Tibial nerve (tissue), 4 donors: ENCODE data around the gene SPAAR. TPM values are rescaled to one million over a fixed set of nuclear protein-coding genes. Genes with fewer than 3 reads are reported as not detected.

Source experiments
- DNase-seq, 2 donors: peaks; one replicate each; pipeline ENCODE4 v3.0.0-alpha.2; 2019; ENCODE audit warnings: low spot score in 2 of 2
- H3K27ac ChIP-seq, 4 donors: fragments of 200-600 bp; sonication (generic) in 3 of 4; one replicate each; pipeline ENCODE4 v1.5.1; 2017 to 2019; ENCODE audit warnings: mild to moderate bottlenecking in 1 of 4
- H3K27me3 ChIP-seq, 2 donors: fragments of 200-600 bp; sonication (generic) in 1 of 2; one replicate each; pipeline versions ENCODE4 v1.5.1 to v1.6.0; 2017 to 2019
- H3K36me3 ChIP-seq, 3 donors: fragments of 200-600 bp; sonication (generic); one replicate each; pipeline ENCODE4 v1.5.1; 2018 to 2019
- H3K4me1 ChIP-seq, 4 donors: fragments of 200-600 bp; sonication (generic) in 3 of 4; one replicate each; pipeline ENCODE4 v1.5.1; 2017 to 2019
- H3K4me3 ChIP-seq, 4 donors: fragments of 200-600 bp; sonication (generic) in 3 of 4; one replicate each; pipeline ENCODE4 v1.5.1; 2017 to 2019; ENCODE audit warnings: mild to moderate bottlenecking in 1 of 4, moderate library complexity in 1 of 4
- H3K9me3 ChIP-seq, 4 donors: fragments of 200-600 bp; sonication (generic) in 3 of 4; one replicate each; pipeline ENCODE4 v1.5.1; 2017 to 2019
- CTCF ChIP-seq, 5 experiments: fragments of 200-600 bp in 3 of 5; fragments of 450-650 bp in 2 of 5; sonication (generic) in 3 of 5; IDR thresholded peaks; one replicate each; pipeline ENCODE4 v1.5.1; 2016 to 2019; ENCODE audit warnings: antibody characterized with exemption in 5 of 5, mild to moderate bottlenecking in 3 of 5, moderate library complexity in 2 of 5
- EP300 ChIP-seq, 2 donors: sonication (generic); formaldehyde crosslinking; IDR thresholded peaks; one replicate each; pipeline ENCODE4 v1.6.1; 2017; ENCODE audit warnings: antibody characterized with exemption in 2 of 2, mild to moderate bottlenecking in 1 of 2
- POLR2A ChIP-seq, 2 donors: fragments of 450-650 bp; IDR thresholded peaks; one replicate each; pipeline ENCODE4 v1.6.1; 2017; ENCODE audit warnings: antibody characterized with exemption in 2 of 2, mild to moderate bottlenecking in 2 of 2, moderate library complexity in 2 of 2
- WGBS, 2 donors: methylation state at CpG; one replicate each; pipeline ENCODE4 v1.1.5; 2018; 5-methylcytosine and 5-hydroxymethylcytosine counted together
- total RNA-seq, 4 donors: library from RNA; depleted of rRNA; stranded (reverse); fragments of >200 nt; gene quantifications; one replicate each; pipeline ENCODE4 v1.1.0, GENCODE V29; 2016

Gene SPAAR
- total RNA-seq, 4 donors from 2014 or later: 5.1 to 12.2 (median 7.7) TPM

GRCh38 chr9:35923598-35923926 is 14.3 kb downstream of the SPAAR start:
- Histone ChIP-seq H3K4me3 (no peak overlapping the region), H3K27ac (peak overlapping the region; percentile 40 to 83 (median 58)), H3K36me3 (no peaks in the 10 kb centered on the region), H3K9me3 (no peaks in the 10 kb centered on the region), H3K27me3 (no peaks in the 10 kb centered on the region), H3K4me1 (peaks cover 0 to 35% (median 18%) of the 10 kb centered on the region in 4 donors)
- DNase-seq: no peak
- TF ChIP-seq EP300 (IDR thresholded peaks at IDR 0.05): no peak
- TF ChIP-seq POLR2A (IDR thresholded peaks at IDR 0.05): no peak
- no peak for TF ChIP-seq CTCF (IDR thresholded peaks at IDR 0.05)
- WGBS, 2 donors: 87 to 90% methylated on average over 1 of the region's 1 CpG

- H3K4me3 ChIP-seq: no peak overlapping the region
- H3K36me3 ChIP-seq: no peaks in the 10 kb centered on the region
- H3K27me3 ChIP-seq: no peaks in the 10 kb centered on the region
- DNase-seq: peak in 1 of 2 donors; percentile 50
- H3K27ac ChIP-seq: peak overlapping the region; percentile 40 to 83 (median 58)
- peaks cover 0 to 35% (median 18%) of the 10 kb centered on the region in 4 donors for H3K4me1 ChIP-seq
- no peak for TF ChIP-seq POLR2A (IDR thresholded peaks at IDR 0.05)
- TF ChIP-seq EP300 (IDR thresholded peaks at IDR 0.05): peak in 1 of 2 donors; percentile 18
- TF ChIP-seq CTCF (IDR thresholded peaks at IDR 0.05): no peak
- 31 to 32% methylated on average over 9 of the region's 9 CpGs for WGBS, 2 donors
- no peaks in the 10 kb centered on the region for H3K9me3 ChIP-seq
Measured at GRCh38 chr9:35923927-35924763, 14.9 kb downstream of the SPAAR start.

GRCh38 chr9:35928591-35929452 is 19.5 kb downstream of the SPAAR start:
- DNase-seq: no peak
- TF ChIP-seq CTCF (IDR thresholded peaks at IDR 0.05) (no peak), POLR2A (IDR thresholded peaks at IDR 0.05) (no peak), EP300 (IDR thresholded peaks at IDR 0.05) (no peak)
- Histone ChIP-seq H3K27me3 (no peaks in the 10 kb centered on the region), H3K27ac (no peak overlapping the region), H3K4me3 (no peak overlapping the region), H3K4me1 (peaks cover 0 to 15% (median 11%) of the 10 kb centered on the region in 4 donors), H3K36me3 (no peaks in the 10 kb centered on the region), H3K9me3 (no peaks in the 10 kb centered on the region)
- WGBS, 2 donors: 83 to 88% methylated on average over 9 of the region's 9 CpGs

- Histone ChIP-seq H3K36me3 (no peaks in the 10 kb centered on the region), H3K27me3 (no peaks in the 10 kb centered on the region), H3K27ac (no peak overlapping the region), H3K4me1 (peaks cover 0 to 13% (median 8%) of the 10 kb centered on the region in 4 donors), H3K9me3 (no peaks in the 10 kb centered on the region), H3K4me3 (no peak overlapping the region)
- 60 to 81% methylated on average over 6 of the region's 6 CpGs for WGBS, 2 donors
- no peak for DNase-seq
- TF ChIP-seq EP300 (IDR thresholded peaks at IDR 0.05) (peak in 1 of 2 donors; percentile 14), CTCF (IDR thresholded peaks at IDR 0.05) (no peak)
Measured at GRCh38 chr9:35929453-35929718, 20.1 kb downstream of the SPAAR start.

GRCh38 chr9:35930521-35930920 is 21.2 kb downstream of the SPAAR start:
- Histone ChIP-seq H3K27me3 (no peaks in the 10 kb centered on the region), H3K4me1 (peaks cover 0 to 14% (median 2%) of the 10 kb centered on the region in 4 donors)
- TF ChIP-seq POLR2A (IDR thresholded peaks at IDR 0.05): no peak
- TF ChIP-seq EP300 (IDR thresholded peaks at IDR 0.05): no peak
- no peak for TF ChIP-seq CTCF (IDR thresholded peaks at IDR 0.05)

More at GRCh38 chr9:35930521-35930920, 21.2 kb downstream of the SPAAR start:
- no peak for DNase-seq
- H3K36me3 ChIP-seq: no peaks in the 10 kb centered on the region
- no peak overlapping the region for H3K4me3 ChIP-seq
- no peaks in the 10 kb centered on the region for H3K9me3 ChIP-seq
- H3K27ac ChIP-seq: no peak overlapping the region
